IPS-20b (cell line): Measurements from ENCODE around the gene GH2.

Source experiments
- H3K27ac ChIP-seq: one replicate; pipeline ENCODE4 v1.5.1; 2013; ENCODE audit warnings: low read length
- H3K27me3 ChIP-seq: 2 replicates; pipeline ENCODE4 v1.6.1; 2013; ENCODE audit warnings: mild to moderate bottlenecking, low read length, inconsistent platforms; ENCODE audit not compliant: insufficient read depth
- H3K36me3 ChIP-seq: 2 replicates; pipeline ENCODE4 v1.6.1; 2013; ENCODE audit warnings: low read depth, mild to moderate bottlenecking, inconsistent platforms, low read length, moderate library complexity; ENCODE audit not compliant: insufficient read depth
- H3K4me1 ChIP-seq: 2 replicates; pipeline ENCODE4 v1.6.1; 2013; ENCODE audit warnings: mild to moderate bottlenecking, control low read depth, inconsistent platforms, low read length, moderate library complexity; ENCODE audit not compliant: insufficient read depth
- H3K4me3 ChIP-seq: 2 replicates; pipeline ENCODE4 v1.5.1; 2013; ENCODE audit warnings: mild to moderate bottlenecking, low read length, inconsistent platforms
- H3K9ac ChIP-seq: 2 replicates; pipeline ENCODE4 v1.6.1; 2013; ENCODE audit warnings: low read depth, mild to moderate bottlenecking, inconsistent platforms, low read length, moderate library complexity
- H3K9me3 ChIP-seq: 2 replicates; pipeline ENCODE4 v1.6.1; 2013; ENCODE audit warnings: mild to moderate bottlenecking, low read depth, low read length, inconsistent platforms; ENCODE audit not compliant: insufficient read depth

Gene GH2

DNA sequence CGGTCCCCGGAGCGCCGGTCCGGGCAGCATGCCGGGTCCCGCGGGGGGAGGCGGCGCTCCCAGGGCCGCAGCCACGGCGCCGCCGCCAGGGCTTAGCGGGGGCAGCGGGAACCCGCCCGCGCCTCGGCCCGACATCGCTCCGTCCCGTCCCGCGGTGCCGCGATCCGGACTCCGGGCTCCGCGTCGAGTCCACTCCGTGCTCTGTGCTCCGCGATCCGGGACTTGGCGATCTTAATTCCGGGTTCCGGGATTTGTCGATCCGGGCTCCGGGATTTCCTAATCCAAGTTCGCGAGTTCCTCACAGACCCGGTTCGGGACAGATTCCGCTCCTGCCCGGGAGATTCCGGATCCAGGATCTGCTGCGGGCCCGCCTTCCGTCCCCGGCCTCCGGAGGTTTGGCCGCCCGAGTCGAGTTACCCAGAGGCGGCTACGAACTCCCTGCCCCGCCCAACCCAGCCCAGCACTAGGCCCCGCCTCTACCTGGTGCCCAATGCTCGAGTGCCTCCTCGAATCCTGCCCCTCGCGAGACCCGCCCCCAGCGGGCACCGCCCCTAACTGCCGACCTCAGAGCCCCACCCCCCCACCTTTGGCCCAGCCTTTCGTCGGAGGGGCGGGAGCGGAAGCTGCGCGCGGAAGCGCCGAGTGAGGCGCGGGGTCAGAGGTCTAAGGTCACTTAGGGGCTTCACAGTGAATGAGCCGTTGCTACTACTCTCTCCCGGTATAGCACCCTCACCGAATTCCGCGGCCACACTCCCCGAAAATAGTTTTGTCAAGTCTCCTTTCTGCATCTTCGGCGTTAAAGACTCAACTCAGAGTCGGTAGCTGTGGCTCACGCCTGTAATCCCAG, 39.0 kb downstream of the GH2 start, which contains the start of gene SMARCD2:
TSS of gene SMARCD2 (minus strand) at position 146 of the 847 bp plus-strand sequence. CDS start at position 135, 11 bp downstream.
- H3K4me3 ChIP-seq: peak within 1 kb of the TSS; percentile 96
- no peaks in the 10 kb centered on the region for H3K36me3 ChIP-seq
- peaks cover 25% of the 10 kb centered on the region for H3K4me1 ChIP-seq
- no peaks in the 10 kb centered on the region for H3K9me3 ChIP-seq
- peaks cover 27% of the 10 kb centered on the region for H3K27me3 ChIP-seq
- H3K27ac ChIP-seq: no peak within 1 kb of the TSS
- H3K9ac ChIP-seq: peak within 1 kb of the TSS; percentile 90

DNA sequence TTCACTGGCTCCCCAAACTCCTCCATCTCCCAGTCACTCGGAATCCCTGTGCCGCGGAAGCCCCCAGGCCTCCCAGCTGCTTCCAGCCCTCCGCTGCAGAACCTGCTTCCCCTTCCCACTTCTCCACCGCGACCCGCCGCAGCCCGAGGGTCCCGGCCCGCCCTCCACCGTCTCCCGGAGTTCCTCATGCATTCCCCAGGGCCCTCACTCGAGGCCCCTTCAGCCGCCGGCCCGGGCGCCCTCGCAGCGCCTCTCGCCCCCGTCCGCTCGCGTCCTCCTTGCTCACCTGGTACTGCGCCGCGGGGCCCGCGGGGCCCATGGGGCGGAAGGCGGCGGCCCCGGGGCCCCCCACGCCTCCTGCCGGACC, 39.6 kb downstream of the GH2 start:
- Histone ChIP-seq H3K9ac (peak overlapping the region; percentile 90), H3K36me3 (no peaks in the 10 kb centered on the region), H3K27ac (no peak overlapping the region), H3K4me1 (peaks cover 25% of the 10 kb centered on the region), H3K4me3 (peak overlapping the region; percentile 96), H3K9me3 (no peaks in the 10 kb centered on the region), H3K27me3 (peaks cover 21% of the 10 kb centered on the region)

DNA sequence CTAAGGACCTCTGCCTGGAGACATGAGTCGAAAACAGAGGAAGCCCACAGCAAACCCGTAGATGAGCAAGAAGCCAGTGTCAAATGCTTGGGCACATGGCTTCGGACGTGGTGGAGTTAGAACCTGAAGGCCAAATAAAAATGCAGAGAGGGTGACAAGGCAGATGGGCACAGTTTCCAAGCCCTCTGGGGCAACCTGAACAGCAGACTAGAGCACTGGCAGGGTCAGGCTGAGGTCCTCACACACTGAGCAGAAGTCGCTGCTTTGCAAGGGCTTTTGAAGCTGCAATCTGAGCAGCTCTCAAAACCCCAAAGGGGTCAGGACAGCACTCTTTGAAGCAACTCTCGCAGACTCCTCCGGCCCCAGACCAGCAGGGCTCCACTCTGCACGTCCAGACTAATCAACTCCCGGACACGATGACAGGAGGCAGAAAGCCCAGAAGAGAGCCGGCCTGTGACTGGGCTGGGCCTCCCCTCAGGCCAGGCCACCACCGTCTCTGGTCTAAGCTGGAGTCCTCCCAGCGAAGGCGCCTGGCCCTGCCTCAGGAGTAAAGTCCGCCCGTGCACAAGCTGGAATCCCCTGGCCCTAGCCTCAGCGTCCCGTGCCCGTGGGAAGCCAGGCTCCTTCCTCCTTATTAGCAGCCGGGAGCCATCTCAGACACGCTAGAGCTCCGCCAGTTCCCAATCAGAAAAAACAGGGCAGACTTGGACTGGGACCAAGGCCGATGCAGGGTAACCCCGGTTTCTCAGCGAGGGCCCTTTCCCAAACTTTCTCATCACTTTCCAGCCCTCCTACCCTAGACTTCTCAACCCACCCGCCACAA, 40.2 kb downstream of the GH2 start:
- Histone ChIP-seq H3K36me3 (peaks cover 5% of the 10 kb centered on the region), H3K27me3 (peaks cover 16% of the 10 kb centered on the region; the same call in 1 of the 2 replicates), H3K27ac (no peak overlapping the region), H3K9ac (peak overlapping the region; percentile 90), H3K4me1 (peaks cover 25% of the 10 kb centered on the region), H3K9me3 (no peaks in the 10 kb centered on the region), H3K4me3 (peak overlapping the region; percentile 96)

DNA sequence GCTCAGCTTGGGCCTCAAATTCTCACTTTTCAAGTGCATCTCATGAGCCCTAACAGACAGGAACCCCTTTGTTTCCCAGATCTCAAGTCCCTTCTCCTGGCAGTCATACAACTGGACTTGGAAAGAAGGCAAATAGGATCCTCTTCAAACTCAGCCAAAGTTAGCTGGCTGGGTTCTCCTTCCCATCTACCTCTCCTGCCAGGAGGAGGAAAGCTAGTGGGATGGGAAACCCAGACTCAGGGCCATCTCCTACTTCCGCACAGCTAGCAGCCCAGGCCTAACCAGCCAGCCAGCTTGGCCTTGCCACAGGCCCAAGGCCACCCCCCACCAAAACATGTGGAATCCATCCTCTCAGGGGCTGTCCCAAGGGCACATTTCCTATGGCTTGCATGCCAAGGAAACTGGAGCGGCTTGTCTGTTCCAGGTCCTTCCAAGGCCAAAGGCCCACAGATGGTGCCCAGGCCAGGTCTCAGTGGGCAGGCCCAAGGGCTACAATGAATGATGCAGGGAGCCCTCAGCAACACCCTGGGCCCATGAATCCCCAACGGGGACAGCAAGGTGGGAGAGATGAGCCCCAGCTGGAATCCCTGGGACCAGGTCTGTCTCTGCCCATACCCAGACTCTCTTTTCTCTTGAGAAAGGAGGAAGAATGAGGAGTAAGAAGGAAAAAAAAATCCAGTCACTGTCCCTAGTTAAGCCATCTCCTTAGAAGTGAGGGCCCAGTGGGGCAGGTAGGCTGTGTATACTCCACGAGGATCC, 41.0 kb downstream of the GH2 start:
- Histone ChIP-seq H3K27ac (no peak overlapping the region), H3K9ac (peak overlapping the region; percentile 90; the same call in 1 of the 2 replicates), H3K36me3 (peaks cover 7% of the 10 kb centered on the region)

DNA sequence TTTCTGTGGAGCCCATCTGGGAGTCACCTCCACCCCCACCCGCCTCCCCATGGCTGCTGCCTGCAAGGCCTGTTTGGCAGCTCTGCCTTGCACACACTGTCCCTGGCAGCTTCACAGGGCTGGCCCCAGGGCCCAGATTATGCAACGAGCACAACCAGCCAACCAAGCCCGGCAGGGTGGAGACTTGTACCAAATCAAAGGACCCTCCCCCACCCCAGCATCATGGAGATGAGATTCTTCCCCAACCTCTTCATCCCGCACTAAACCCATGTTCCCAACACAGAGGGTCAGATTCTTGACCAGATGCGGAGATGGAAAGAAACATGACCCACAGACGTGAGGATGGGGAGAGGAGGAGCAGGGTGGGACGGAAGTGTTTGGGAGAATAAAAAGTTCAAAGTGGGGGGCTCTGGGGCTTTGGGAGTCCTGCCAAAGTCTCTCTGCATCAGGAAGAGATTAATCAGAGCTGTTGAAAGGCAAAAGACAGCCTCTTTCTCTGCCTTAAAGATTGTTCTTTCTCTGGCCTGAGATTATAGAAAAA, 43.0 kb downstream of the GH2 start:
- Histone ChIP-seq H3K4me3 (peak overlapping the region; percentile 42; the same call in 1 of the 2 replicates), H3K36me3 (peaks cover 23% of the 10 kb centered on the region), H3K9ac (peak overlapping the region; percentile 66; the same call in 1 of the 2 replicates), H3K27ac (peak overlapping the region; percentile 20), H3K9me3 (no peaks in the 10 kb centered on the region), H3K27me3 (no peaks in the 10 kb centered on the region), H3K4me1 (peaks cover 25% of the 10 kb centered on the region)

More for the DNA sequence above, 41.0 kb downstream of the GH2 start:
- Histone ChIP-seq H3K27me3 (peaks cover 8% of the 10 kb centered on the region; the same call in 1 of the 2 replicates), H3K9me3 (no peaks in the 10 kb centered on the region), H3K4me1 (peaks cover 25% of the 10 kb centered on the region), H3K4me3 (peak overlapping the region; percentile 96)

DNA sequence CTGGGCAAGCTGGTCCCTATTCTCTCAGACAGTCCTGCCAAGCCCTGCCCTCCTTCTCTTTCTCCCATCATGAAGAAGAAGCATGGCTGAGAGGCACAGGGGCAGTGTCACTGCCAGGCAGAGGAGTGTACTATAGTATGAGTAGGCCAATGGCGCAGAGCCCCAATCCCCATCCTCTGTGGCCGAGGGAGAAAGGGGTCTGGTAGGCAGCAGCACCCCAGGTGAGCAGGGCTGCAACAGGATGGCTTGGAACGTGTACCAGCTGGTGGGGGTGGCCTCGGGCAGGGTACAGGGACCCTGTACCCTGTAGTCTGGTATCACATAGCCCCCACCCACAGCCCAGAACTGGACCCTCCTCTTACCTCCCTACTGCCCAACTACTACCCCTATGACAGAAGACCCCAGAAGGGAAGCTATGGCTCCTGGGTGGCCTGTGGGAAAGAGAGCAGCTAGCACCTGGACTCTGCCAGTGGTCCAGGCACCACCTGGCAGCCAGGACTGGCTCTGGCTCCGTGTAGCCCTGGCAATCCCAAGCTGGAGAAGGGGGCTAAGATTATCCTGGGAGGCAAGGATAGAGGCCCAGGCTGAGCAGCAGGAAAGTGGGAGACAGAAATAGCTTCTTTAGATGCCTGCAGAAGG, 43.7 kb downstream of the GH2 start:
- H3K36me3 ChIP-seq: peaks cover 29% of the 10 kb centered on the region
- no peaks in the 10 kb centered on the region for H3K9me3 ChIP-seq
- H3K4me1 ChIP-seq: peaks cover 25% of the 10 kb centered on the region
- no peak overlapping the region for H3K27ac ChIP-seq
- H3K27me3 ChIP-seq: no peaks in the 10 kb centered on the region
- peak overlapping the region; percentile 42; the same call in 1 of the 2 replicates for H3K4me3 ChIP-seq
- peak overlapping the region; percentile 66; the same call in 1 of the 2 replicates for H3K9ac ChIP-seq

DNA sequence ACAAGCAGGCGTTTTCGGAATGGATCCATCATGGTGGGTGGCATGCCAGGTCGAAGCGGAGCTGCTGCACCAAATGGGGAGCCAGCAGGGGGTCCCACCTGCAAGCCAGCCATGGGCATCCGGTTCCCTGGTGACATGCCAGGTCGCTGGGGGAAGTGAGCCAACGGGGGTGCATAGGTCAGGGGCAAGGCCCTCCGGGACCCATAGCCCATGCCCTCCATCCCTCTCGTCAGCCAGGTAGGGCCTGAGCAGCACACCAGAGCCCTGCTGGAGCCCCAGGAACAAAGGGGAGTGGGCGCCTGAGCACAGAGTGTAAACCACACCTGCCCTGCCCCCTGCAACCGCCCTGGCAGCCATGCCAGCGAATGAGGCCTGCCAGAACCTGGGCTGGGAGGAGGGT, 44.3 kb downstream of the GH2 start:
- Histone ChIP-seq H3K36me3 (peaks cover 35% of the 10 kb centered on the region), H3K4me1 (peaks cover 25% of the 10 kb centered on the region), H3K4me3 (no peak overlapping the region), H3K27me3 (no peaks in the 10 kb centered on the region), H3K9me3 (no peaks in the 10 kb centered on the region), H3K27ac (no peak overlapping the region), H3K9ac (no peak overlapping the region)

DNA sequence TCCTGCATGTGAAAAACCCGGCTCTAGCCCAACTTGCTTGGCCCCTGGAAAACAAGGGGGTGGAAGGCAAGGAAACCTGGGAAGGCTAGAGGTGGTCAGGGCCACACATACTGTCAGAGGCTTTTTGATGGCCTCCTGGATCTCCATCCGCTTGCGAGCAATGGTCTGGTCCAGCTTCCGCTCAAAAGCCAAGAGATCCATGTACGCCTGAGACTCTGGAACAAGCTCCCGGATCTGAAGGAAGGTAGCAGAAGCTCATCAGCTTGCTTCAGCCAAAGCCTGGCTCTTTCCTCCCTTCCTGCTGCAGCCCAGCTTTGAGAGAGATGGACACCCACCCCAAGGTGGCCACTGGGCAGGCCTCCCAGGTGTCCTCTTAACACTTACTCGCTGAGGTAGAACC, 44.9 kb downstream of the GH2 start:
- Histone ChIP-seq H3K27ac (no peak overlapping the region), H3K27me3 (no peaks in the 10 kb centered on the region), H3K4me3 (no peak overlapping the region), H3K9ac (no peak overlapping the region), H3K9me3 (no peaks in the 10 kb centered on the region), H3K4me1 (peaks cover 25% of the 10 kb centered on the region), H3K36me3 (peaks cover 42% of the 10 kb centered on the region)

DNA sequence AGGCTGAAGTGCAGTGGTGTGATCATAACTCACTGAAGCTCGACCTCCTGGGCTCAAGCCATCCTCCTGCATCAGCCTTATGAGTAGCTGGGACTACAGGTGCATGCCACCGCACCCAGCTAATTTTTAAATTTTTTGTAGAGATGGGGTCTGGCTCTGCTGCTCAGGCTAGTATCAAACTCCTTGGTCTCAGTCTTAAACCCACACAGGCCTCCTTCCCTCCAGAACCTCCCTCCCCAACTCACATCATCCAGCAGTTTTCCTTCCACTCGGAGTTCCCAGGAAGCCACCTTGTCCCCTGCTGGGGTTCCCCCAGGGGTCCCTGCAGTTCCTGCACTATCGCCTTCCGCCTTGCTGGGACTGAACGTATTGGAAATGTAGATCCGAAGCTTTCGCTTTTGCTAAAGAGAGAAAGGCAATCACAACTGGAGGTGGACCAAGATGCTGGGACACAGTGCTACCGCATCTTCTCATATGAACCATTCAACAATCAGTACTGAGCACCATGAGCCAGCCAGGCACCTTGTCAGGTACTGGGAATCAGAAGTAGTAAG, 46.5 kb downstream of the GH2 start:
- Histone ChIP-seq H3K27me3 (no peaks in the 10 kb centered on the region), H3K4me3 (no peak overlapping the region), H3K9me3 (no peaks in the 10 kb centered on the region), H3K9ac (no peak overlapping the region), H3K27ac (no peak overlapping the region), H3K4me1 (peaks cover 14% of the 10 kb centered on the region), H3K36me3 (peaks cover 58% of the 10 kb centered on the region)

DNA sequence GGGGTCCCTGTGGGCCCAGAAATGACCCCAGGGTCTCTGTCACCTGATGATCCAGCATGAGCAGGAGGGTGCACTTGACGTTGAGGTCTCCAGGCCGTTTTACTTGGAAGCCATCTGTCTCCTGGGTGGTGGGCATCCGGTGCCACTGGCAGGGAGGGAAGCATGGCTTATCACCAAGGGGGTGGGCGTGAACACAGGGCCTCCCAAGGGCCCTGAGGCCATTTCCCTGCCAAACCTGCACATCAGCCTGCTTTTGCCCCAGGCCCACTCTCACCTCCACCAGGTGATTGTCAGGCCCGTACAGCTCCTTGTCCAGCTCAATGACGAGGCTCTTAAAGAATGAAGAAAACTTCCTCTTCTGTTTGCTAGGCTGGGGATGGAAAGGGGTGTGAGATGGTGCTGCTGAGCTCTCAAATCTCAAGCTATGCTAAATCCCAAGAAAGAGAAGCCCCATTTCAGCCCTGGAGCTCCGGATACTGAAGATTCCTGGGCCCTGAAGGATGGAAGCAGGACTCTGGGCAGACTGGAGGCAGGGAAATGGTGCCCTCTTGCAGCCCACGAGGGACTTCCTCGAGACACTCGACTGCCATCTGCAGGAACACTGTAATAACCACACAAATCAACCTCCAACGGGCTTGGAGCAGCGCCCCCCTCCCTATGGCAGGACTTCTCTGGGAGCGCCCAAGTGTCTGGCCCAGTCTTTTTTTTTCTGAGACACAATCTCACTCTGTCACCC, 47.1 kb downstream of the GH2 start:
- Histone ChIP-seq H3K27ac (no peak overlapping the region), H3K9ac (no peak overlapping the region), H3K4me1 (peaks cover 14% of the 10 kb centered on the region), H3K4me3 (no peak overlapping the region), H3K36me3 (peaks cover 64% of the 10 kb centered on the region), H3K27me3 (no peaks in the 10 kb centered on the region), H3K9me3 (no peaks in the 10 kb centered on the region)
